NB4 (cell line): ENCODE data around the gene CADM1.

Experiments
- DNase-seq: peaks from one replicate; pipeline ENCODE4 v3.0.0; 2010; ENCODE audit warnings: low read depth
- H3K4me3 ChIP-seq: one replicate; pipeline ENCODE4 v1.5.1; 2011; ENCODE audit warnings: mild to moderate bottlenecking, low read depth, low read length, moderate library complexity
- MYC ChIP-seq: IDR thresholded peaks from 2 replicates; pipeline ENCODE4 v1.6.1; 2011; ENCODE audit warnings: low read depth, low read length
- POLR2A ChIP-seq: IDR thresholded peaks from 2 replicates; pipeline ENCODE4 v1.6.1; 2011; ENCODE audit warnings: mild to moderate bottlenecking; ENCODE audit not compliant: insufficient read length; ENCODE audit errors: extremely low read depth
- TF ChIP-seq, protein P1 (sequence below): IDR thresholded peaks from one replicate; pipeline ENCODE4 v1.5.1; 2012; ENCODE audit warnings: low read depth, low read length
- TF ChIP-seq, protein P2 (sequence below): IDR thresholded peaks from 2 replicates; pipeline ENCODE4 v1.6.1; 2011; ENCODE audit warnings: low read depth, low read length

Gene CADM1

DNA sequence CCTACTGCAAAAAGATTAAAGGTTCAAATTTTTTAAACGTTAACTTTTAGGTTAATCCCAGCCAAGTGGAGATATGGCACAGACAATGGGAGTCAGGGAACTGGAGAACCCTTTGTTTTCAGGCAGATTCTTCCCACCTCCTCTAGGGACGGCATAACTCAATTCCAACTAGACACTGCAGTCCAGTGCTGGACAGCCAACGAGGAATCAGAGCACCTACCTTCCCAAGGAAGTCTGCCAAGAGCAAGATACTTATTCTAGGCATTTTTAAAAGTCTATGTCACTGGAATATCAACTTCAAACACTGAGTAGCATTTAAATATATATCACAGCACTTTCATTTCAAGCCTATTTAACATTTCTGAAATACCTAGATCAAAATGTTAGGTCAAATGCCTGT, 7.3 kb downstream of the CADM1 start:
- H3K4me3 ChIP-seq, result no peak overlapping the region
- TF ChIP-seq, protein P1, sequence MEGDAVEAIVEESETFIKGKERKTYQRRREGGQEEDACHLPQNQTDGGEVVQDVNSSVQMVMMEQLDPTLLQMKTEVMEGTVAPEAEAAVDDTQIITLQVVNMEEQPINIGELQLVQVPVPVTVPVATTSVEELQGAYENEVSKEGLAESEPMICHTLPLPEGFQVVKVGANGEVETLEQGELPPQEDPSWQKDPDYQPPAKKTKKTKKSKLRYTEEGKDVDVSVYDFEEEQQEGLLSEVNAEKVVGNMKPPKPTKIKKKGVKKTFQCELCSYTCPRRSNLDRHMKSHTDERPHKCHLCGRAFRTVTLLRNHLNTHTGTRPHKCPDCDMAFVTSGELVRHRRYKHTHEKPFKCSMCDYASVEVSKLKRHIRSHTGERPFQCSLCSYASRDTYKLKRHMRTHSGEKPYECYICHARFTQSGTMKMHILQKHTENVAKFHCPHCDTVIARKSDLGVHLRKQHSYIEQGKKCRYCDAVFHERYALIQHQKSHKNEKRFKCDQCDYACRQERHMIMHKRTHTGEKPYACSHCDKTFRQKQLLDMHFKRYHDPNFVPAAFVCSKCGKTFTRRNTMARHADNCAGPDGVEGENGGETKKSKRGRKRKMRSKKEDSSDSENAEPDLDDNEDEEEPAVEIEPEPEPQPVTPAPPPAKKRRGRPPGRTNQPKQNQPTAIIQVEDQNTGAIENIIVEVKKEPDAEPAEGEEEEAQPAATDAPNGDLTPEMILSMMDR, result no peak
- TF ChIP-seq, protein P2, sequence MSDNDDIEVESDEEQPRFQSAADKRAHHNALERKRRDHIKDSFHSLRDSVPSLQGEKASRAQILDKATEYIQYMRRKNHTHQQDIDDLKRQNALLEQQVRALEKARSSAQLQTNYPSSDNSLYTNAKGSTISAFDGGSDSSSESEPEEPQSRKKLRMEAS, result no peak
- TF ChIP-seq POLR2A, result no peak
- TF ChIP-seq MYC, result no peak
- no peak for DNase-seq

DNA sequence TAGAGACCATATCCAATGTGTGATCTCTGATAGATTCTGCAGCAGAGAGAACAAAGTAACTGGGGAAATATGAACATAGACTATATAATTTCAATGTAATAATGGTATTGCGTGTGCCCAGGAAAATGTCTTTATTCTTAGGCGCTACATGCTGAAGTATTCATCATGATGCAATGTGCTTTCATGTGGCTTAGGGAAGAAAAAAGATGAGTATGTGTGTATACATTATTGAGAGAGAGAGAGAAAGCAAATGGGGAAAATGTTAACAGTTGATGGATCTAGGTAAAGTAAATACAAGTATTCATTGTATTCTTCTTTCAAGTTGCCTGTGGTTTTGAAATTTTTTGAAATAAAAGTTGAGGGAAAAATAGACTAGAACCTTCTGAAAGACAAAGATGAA, 10.3 kb downstream of the CADM1 start:
- no peak for TF ChIP-seq POLR2A
- no peak overlapping the region for H3K4me3 ChIP-seq
- DNase-seq, result no peak

DNA sequence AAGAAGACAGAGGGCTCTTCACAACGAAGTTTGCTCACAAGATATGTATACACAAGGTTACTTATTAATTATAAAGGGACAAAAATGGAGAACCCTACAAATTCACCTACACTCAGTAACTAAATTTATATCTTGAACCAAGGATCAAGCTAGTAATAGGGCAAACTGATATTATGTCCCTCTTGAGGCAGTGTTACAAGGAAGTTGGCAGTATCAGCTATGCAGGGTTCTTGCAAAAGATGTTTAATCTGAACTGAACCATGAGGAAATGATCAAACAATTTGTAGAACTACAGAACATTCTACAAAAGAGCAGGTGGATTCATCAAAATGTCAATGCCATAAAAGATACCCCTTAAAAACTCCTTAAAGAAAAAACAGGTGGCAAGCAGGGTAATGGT, 10.7 kb downstream of the CADM1 start:
- H3K4me3 ChIP-seq, result no peak overlapping the region
- TF ChIP-seq POLR2A, result no peak
- no peak for TF ChIP-seq MYC
- TF ChIP-seq, protein P1, result no peak
- TF ChIP-seq, protein P2, result no peak
- no peak for DNase-seq

DNA sequence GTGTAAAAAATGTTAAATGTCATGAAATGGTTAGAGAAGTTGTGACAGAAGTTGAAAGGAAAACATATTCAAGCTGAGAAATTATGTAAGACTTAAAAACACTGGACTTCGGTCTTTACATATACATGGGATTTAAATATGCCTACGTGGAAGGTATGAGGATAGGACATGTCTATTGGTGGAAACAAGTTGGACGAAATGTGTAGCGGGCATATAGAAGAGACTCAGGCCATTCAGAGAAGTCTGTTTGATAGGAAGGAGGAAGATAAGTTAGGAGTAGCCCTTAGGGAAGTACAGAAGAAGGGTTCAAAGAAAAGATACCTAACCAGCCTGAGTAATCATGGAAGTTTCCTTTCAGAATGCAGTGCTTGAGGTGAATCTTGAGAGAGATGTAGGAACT, 14.7 kb downstream of the CADM1 start:
- DNase-seq, result no peak
- no peak overlapping the region for H3K4me3 ChIP-seq
- TF ChIP-seq, protein P2, result no peak
- TF ChIP-seq POLR2A (no peak), MYC (no peak)

DNA sequence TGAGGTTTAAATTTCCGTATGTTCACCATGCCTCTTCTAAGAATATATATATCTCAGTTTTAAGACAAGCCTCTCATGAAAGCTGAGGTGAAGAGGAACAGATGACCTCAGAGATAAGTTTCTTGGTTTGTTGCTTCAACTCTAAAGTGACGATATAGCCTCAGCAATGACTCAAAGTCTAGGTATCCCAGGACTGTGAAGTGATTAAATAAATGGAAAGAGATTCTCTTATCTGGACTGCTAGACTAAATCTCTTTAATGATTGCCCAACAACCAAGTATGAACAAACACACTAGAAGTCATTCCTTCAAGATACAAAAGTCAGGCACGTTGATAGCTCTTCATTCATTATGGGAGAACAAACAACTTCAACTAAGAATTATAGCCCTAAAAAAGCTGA, 15.3 kb downstream of the CADM1 start:
- no peak for TF ChIP-seq POLR2A
- TF ChIP-seq, protein P1, result no peak
- no peak for TF ChIP-seq MYC
- H3K4me3 ChIP-seq, result no peak overlapping the region
- DNase-seq, result no peak

DNA sequence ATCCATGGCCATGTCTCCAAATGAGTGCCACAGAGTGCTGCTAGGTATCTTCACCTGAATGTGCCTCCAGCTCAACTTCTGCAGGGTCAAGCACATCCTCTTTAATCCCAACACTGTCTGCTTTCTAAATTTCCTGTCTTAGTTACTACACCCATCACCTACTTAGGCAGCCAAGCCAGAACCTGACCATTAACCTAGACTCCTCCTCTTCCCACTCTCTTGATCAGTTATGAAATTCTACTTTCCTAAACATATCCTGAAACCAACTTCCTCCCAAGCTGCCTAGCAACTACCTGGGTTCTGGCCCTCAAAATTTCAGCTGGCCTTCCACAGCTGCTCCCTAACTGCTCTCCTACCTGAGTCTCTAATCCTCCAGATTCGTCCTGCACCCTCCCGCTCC, 22.7 kb downstream of the CADM1 start:
- no peak for DNase-seq
- TF ChIP-seq POLR2A (no peak), MYC (no peak)
- TF ChIP-seq, protein P2, result no peak
- TF ChIP-seq, protein P1, result no peak
- H3K4me3 ChIP-seq, result no peak overlapping the region

DNA sequence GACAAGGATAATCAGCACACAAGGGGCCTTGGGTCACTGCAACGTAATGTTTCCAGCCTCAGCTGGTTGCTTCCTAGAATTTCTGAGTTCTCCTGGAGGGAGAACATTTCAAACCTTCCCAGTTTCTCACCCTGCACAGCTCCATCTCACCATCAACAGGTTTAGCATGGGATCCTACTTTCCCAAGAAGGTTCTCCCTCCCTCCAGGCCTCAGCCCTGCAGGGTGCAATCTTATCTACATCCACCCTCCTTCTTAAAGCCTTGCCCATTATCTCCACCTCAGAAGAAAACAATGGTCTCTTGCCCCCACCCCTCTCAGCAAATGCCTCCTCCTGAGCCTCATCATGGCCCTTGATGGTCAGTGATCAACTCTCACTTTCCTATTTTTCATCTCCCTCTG, 23.6 kb downstream of the CADM1 start:
- DNase-seq, result no peak
- TF ChIP-seq, protein P1, result no peak
- TF ChIP-seq MYC (no peak), POLR2A (no peak)
- no peak overlapping the region for H3K4me3 ChIP-seq
